Measurements from ENCODE around the gene ATP6V1B1. TPM values are rescaled to one million over a fixed set of nuclear protein-coding genes. Genes with fewer than 3 reads are reported as not detected.

Gene ATP6V1B1
- total RNA-seq, 2 experiments from 2014 or later, result not detected

DNA sequence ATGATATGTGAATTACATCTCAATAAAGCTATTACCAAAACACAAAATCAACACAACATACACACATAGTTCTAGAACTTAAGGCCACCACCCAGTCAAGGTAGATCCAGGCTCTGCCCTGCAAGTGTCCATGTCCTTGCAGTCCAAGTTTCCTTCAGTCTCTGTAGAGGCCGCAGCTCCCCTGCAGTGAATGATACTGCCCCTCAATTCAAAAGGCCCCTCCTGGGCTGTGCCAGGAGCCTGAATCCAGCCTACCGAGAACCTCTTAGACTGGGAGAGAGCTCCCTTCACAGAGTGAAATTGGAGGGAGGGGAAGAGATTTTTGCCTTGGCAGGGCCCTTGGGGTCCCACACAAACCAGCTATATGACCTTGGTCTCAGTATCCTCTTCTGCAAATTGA lies 42.5 kb upstream of the ATP6V1B1 start:
- H3K4me1 Mint-ChIP-seq, result peaks cover 21% of the 10 kb centered on the region
- H3K36me3 Mint-ChIP-seq (ENCODE audit: low read depth), result peaks cover 3% of the 10 kb centered on the region
- no peak overlapping the region for H3K4me3 Mint-ChIP-seq
- POLR2A ChIA-PET, result no interaction called here
- no peak for DNase-seq
- ATAC-seq, result no peak
- CTCF ChIA-PET, result interaction anchor here (0.6 to 2.1 kb wide), 4 partner anchors 15 to 85 kb away, joined by 3 to 7 read pairs (median 3); no protein-coding TSS in a partner anchor
- intact Hi-C loops (cut with DNase I, micrococcal nuclease), result no loop called here
- no peaks in the 10 kb centered on the region for H3K9me3 Mint-ChIP-seq (ENCODE audit: low read depth)
- H3K27me3 Mint-ChIP-seq, result peaks cover 86% of the 10 kb centered on the region
- H3K27ac Mint-ChIP-seq, result no peak overlapping the region

DNA sequence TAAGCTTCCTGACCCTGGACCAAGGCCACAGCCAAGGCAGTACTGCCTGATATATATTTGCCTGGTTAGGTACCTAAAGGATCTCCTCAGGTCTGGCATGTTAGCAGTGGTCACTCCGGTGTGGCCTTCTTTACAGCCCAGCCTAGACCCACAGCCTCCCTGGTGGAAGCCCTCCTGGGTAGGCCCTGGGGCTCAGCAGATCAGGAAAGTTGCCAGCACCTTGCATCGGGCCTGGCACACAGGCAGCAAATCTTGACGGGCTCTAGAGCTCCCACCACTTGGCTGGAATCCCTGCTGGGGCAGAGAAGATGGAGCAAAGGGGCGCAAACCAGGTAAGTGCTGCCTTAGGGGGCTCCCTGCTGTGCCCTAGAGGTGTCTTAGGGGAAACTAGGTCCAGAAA lies 40.9 kb upstream of the ATP6V1B1 start:
- Mint-ChIP-seq H3K4me3 (no peak overlapping the region), H3K27me3 (peaks cover 87% of the 10 kb centered on the region), H3K9me3 (ENCODE audit: low read depth) (no peaks in the 10 kb centered on the region), H3K27ac (no peak overlapping the region), H3K36me3 (ENCODE audit: low read depth) (no peaks in the 10 kb centered on the region), H3K4me1 (peaks cover 14% of the 10 kb centered on the region)
- CTCF ChIA-PET, result interaction anchor here (0.7 to 2.1 kb wide), 4 partner anchors 23 to 106 kb away, joined by 3 to 7 read pairs (median 4); no protein-coding TSS in a partner anchor
- DNase-seq, result no peak
- POLR2A ChIA-PET, result interaction anchor here (0.6 kb wide), 1 partner anchor 420 kb away, joined by 3 read pairs; no protein-coding TSS in a partner anchor
- intact Hi-C loops (cut with DNase I, micrococcal nuclease), result no loop called here
- no peak for ATAC-seq

DNA sequence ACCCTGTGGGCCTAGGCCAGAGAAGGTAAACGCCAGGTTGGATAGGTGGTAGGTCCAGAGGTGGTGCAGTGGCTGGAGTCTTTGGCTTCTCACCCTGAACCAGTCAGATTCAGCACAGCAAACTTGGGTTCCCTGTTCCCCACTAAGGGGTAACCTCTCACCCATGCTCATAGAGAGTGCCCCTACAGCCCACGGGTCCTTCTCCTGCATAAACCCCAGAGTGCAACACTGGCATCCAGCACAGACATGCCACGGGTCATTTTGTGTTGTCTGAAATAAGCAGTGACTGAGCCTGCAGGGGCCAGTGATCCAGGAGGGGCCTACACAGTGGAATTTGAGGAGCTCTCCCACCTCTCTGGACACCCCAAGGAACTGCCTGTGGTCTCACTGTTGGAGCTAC lies 40.5 kb upstream of the ATP6V1B1 start:
- ChIA-PET POLR2A (no interaction called here), CTCF (interaction anchor here (0.6 to 2.1 kb wide), 4 partner anchors 23 to 496 kb away, joined by 3 to 7 read pairs (median 4); no protein-coding TSS in a partner anchor)
- no peaks in the 10 kb centered on the region for H3K9me3 Mint-ChIP-seq (ENCODE audit: low read depth)
- DNase-seq (no peak), ATAC-seq (no peak)
- peaks cover 17% of the 10 kb centered on the region for H3K4me1 Mint-ChIP-seq
- no peak overlapping the region for H3K4me3 Mint-ChIP-seq
- intact Hi-C loops (cut with DNase I, micrococcal nuclease), result no loop called here
- peaks cover 86% of the 10 kb centered on the region for H3K27me3 Mint-ChIP-seq
- no peaks in the 10 kb centered on the region for H3K36me3 Mint-ChIP-seq (ENCODE audit: low read depth)
- no peak overlapping the region for H3K27ac Mint-ChIP-seq

DNA sequence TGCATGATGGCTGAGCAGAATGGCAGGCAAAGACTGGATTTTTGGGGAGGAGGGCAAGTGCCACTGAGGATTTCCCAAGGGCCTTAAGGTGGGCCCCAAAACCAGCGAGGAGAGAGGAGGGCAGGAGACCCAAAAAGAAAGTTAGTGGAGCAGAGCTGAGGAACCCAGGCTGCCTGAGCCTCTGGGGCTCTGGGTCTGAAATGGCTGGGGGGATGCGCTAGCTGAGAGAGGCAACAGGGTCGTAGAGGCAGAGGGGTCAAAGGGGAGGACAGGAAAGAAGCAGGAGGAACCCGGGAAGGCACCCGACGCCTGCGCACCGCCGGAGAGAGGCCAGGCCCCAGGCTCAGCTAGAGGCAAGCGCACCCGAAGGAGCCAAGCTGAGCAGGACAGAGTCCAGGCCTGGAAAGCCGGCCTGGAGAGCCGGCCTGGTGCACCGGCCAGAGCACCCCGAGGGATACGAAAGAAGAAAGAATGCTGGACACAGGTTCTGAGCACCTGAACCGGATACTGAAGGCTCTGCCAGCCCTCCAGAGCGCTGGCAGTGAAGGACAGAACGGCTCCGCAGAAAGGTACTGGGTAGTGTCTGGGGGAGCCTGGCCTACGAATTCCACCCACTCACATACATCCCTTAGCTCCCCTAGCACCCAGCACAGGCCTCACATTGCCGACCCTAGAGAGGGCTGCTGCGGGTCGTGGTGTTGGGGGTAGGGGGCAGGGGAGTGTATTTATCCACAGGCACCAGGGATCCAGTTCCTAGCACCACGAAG lies 39.5 kb upstream of the ATP6V1B1 start:
- ChIA-PET CTCF (interaction anchor here (0.6 to 0.8 kb wide), 2 partner anchors 107 to 497 kb away, joined by 3 read pairs; no protein-coding TSS in a partner anchor), POLR2A (no interaction called here)
- H3K4me1 Mint-ChIP-seq, result peaks cover 22% of the 10 kb centered on the region
- no peak overlapping the region for H3K4me3 Mint-ChIP-seq
- DNase-seq (no peak), ATAC-seq (no peak)
- no peaks in the 10 kb centered on the region for H3K9me3 Mint-ChIP-seq (ENCODE audit: low read depth)
- H3K27me3 Mint-ChIP-seq, result peaks cover 81% of the 10 kb centered on the region
- intact Hi-C loops (cut with DNase I, micrococcal nuclease), result no loop called here
- no peak overlapping the region for H3K27ac Mint-ChIP-seq
- H3K36me3 Mint-ChIP-seq (ENCODE audit: low read depth), result no peaks in the 10 kb centered on the region

GRCh38 chr2:70896765-70897202 lies 38.9 kb upstream of the ATP6V1B1 start:
- ATAC-seq, result no peak
- Mint-ChIP-seq H3K4me3 (no peak overlapping the region), H3K9me3 (ENCODE audit: low read depth) (no peaks in the 10 kb centered on the region)

DNA sequence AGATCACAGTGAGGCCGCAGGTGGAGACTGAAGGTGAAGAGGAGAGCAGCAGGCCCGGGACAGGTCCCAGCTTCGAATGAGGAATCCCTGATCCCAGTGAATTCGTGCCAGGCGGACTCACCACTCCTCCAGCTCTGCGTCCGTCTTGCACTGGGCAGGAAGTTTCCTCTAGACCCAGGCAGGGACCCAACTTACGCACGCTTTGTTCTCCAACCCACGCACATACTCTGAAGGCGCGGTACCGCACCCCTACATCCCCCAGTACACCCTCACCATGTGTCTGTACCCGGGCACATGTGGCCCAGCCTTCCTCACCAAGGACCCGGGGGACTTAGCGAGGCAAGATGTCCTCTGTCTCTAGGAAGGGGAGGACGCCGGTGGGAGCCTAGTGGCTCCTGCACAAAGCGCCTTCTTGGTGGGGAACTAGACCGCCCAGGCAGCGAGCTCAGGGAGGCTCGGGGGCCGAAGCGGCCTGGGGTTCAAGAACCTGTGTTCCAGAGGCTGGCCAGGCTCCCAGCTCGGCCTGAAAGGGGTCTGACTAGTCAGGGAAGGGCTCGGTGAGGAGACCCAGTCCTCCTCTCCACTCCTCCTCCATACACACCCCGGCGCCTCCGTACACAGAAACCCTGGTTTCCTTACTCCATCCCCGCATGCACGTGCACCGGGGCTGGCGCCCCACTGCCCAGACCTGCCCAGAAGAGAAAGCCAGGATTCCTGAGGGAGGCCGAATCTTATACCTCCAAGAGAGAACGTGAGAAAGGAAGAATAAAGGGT lies 38.3 kb upstream of the ATP6V1B1 start:
- intact Hi-C loops (cut with DNase I, micrococcal nuclease), result no loop called here
- ATAC-seq, result no peak
- no peaks in the 10 kb centered on the region for H3K9me3 Mint-ChIP-seq (ENCODE audit: low read depth)
- no peak overlapping the region for H3K27ac Mint-ChIP-seq
- POLR2A ChIA-PET, result no interaction called here
- H3K4me3 Mint-ChIP-seq, result no peak overlapping the region
- H3K36me3 Mint-ChIP-seq (ENCODE audit: low read depth), result no peaks in the 10 kb centered on the region
- peaks cover 82% of the 10 kb centered on the region for H3K27me3 Mint-ChIP-seq
- H3K4me1 Mint-ChIP-seq, result peaks cover 24% of the 10 kb centered on the region
- CTCF ChIA-PET, result interaction anchor here (0.7 to 0.9 kb wide), 2 partner anchors 20 to 30 kb away, joined by 4 to 6 read pairs; no protein-coding TSS in a partner anchor
- DNase-seq, result no peak

More at GRCh38 chr2:70896765-70897202, 38.9 kb upstream of the ATP6V1B1 start:
- no peaks in the 10 kb centered on the region for H3K36me3 Mint-ChIP-seq (ENCODE audit: low read depth)
- H3K4me1 Mint-ChIP-seq, result peaks cover 24% of the 10 kb centered on the region
- ChIA-PET CTCF (no interaction called here), POLR2A (no interaction called here)
- H3K27me3 Mint-ChIP-seq, result peaks cover 79% of the 10 kb centered on the region
- no peak overlapping the region for H3K27ac Mint-ChIP-seq
- intact Hi-C loops (cut with DNase I, micrococcal nuclease), result no loop called here
- no peak for DNase-seq

GRCh38 chr2:70897977-70898226 lies 37.8 kb upstream of the ATP6V1B1 start:
- intact Hi-C loops (cut with DNase I, micrococcal nuclease), result no loop called here
- Mint-ChIP-seq H3K4me3 (no peak overlapping the region), H3K27ac (no peak overlapping the region), H3K27me3 (peaks cover 83% of the 10 kb centered on the region), H3K4me1 (peaks cover 24% of the 10 kb centered on the region), H3K9me3 (ENCODE audit: low read depth) (no peaks in the 10 kb centered on the region), H3K36me3 (ENCODE audit: low read depth) (no peaks in the 10 kb centered on the region)
- ChIA-PET CTCF (interaction anchor here (0.7 to 0.9 kb wide), 3 partner anchors 14 to 31 kb away, joined by 3 to 6 read pairs (median 4); no protein-coding TSS in a partner anchor), POLR2A (no interaction called here)
- no peak for ATAC-seq
- no peak for DNase-seq

DNA sequence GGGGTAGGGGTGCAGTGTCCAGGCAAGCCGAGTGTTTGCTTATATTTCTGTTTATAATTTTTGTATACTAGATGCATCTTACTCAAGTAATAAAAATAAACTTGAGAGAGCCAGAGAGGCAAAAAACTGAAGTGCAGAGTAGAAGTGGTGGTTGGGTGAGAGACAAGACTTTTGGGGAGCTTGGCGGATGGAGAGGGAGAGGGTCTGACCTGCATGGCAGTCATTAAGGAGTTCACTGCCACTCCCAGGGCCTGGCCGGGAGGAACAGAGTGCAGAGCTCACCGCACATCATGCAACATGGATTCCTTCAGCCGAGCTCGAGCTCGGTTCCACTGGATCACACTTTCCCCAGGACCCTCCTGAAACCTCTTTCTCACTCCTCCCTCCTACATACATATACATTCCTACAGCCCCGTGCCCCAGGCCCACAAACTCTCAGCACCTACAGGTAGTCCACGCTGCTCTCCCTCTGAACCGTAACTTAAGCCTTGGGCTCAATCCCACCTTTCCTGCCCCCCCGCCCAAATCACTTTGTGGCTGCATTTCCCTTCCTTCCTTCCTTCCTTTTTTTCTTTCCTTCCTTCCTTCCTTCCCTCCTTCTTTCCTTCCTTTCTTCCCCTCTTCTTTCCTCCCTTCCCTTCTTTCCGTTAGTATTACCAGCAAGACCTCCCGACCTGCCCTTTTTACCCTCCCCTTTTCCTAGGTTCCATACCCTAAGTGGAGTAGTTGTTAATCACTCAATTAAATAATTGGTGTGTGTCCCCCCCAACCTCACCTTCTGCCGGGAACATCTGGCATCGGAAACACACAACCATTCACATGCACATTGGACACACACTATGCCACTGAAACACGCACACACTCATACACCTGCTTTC lies 37.1 kb upstream of the ATP6V1B1 start:
- POLR2A ChIA-PET, result no interaction called here
- Mint-ChIP-seq H3K27me3 (peaks cover 86% of the 10 kb centered on the region), H3K4me3 (no peak overlapping the region), H3K36me3 (ENCODE audit: low read depth) (no peaks in the 10 kb centered on the region), H3K9me3 (ENCODE audit: low read depth) (no peaks in the 10 kb centered on the region), H3K27ac (no peak overlapping the region), H3K4me1 (peaks cover 24% of the 10 kb centered on the region)
- intact Hi-C loops (cut with DNase I, micrococcal nuclease), result loop anchor here in 1 of 2 experiments (1.0 kb wide), 1 partner anchor 8 kb away; no protein-coding TSS in a partner anchor
- ATAC-seq (no peak), DNase-seq (no peak)
- CTCF ChIA-PET, result interaction anchor here (0.7 to 0.9 kb wide), 3 partner anchors 13 to 32 kb away, joined by 3 to 6 read pairs (median 4); no protein-coding TSS in a partner anchor

DNA sequence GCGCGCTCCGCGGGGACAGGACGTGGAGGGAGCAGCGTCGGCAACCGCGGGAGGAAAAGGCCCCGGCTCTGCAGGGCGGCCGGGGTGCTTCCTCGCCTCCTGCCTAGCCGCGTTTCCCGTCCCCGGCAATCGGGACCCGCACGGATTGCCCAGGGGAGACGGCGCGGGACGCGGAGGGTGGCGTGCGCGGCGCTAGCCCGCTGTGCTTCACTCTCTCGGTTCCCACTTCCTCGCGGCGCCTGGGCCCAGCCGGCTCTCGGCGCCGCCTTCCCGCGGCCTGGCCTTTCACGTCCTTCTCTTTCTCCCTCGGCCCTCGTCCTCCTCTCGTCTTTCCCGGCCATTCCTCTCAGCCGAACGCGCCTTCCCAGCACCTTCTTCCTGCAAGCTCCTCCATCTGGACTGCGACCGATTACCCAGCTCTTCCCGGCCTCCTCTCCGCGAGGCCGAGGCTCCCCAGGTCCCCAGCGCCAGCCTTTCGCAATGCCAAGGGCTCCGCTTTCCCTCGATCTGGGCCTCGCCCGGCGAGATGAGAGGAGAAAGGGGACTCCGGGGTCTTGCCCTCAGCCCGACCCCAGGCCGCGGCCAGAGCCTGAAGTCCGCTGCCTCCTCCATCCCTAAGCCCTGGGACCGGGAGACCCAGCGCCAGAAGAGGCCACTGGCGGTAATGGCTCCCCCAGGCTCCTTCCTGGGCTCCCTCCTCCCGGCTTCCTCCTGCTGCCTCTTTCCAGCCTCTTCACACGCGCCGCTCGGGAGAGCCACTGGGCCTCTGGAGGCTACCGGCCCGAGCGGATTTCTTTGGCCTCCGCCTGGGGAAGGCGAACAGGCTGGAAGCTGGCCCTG lies 34.3 kb upstream of the ATP6V1B1 start:
- peaks cover 24% of the 10 kb centered on the region for H3K4me1 Mint-ChIP-seq
- no peaks in the 10 kb centered on the region for H3K36me3 Mint-ChIP-seq (ENCODE audit: low read depth)
- peak overlapping the region; percentile 48 for H3K4me3 Mint-ChIP-seq
- no peak overlapping the region for H3K27ac Mint-ChIP-seq
- no peaks in the 10 kb centered on the region for H3K9me3 Mint-ChIP-seq (ENCODE audit: low read depth)
- H3K27me3 Mint-ChIP-seq, result peaks cover 86% of the 10 kb centered on the region
- CTCF ChIA-PET, result no interaction called here
- DNase-seq, result peak; percentile 31
- POLR2A ChIA-PET, result no interaction called here
- intact Hi-C loops (cut with DNase I, micrococcal nuclease), result loop anchor here in 1 of 2 experiments (2.0 kb wide), 1 partner anchor 15 kb away; no protein-coding TSS in a partner anchor
- ATAC-seq, result no peak

GRCh38 chr2:70902067-70902442 lies 33.6 kb upstream of the ATP6V1B1 start:
- CTCF ChIA-PET, result no interaction called here
- ATAC-seq (no peak), DNase-seq (no peak)
- peaks cover 86% of the 10 kb centered on the region for H3K27me3 Mint-ChIP-seq
- POLR2A ChIA-PET, result no interaction called here
- H3K4me1 Mint-ChIP-seq, result peaks cover 28% of the 10 kb centered on the region
- intact Hi-C loops (cut with DNase I, micrococcal nuclease), result loop anchor here in 1 of 2 experiments (2.0 kb wide), 1 partner anchor 15 kb away; no protein-coding TSS in a partner anchor
- no peaks in the 10 kb centered on the region for H3K36me3 Mint-ChIP-seq (ENCODE audit: low read depth)
- H3K27ac Mint-ChIP-seq, result no peak overlapping the region
- H3K4me3 Mint-ChIP-seq, result no peak overlapping the region
- no peaks in the 10 kb centered on the region for H3K9me3 Mint-ChIP-seq (ENCODE audit: low read depth)

Data from activated CD4-positive, alpha-beta T cell treated with anti-CD3 and anti-CD28 coated beads for 36 hours (primary cell).